ENCODE data around the gene UBN1.
"Not testable (repeated sequence)": the region's sequence is repeated elsewhere in the genome, so short reads cannot be mapped to it uniquely, and the experiment has no call there.

The UBN1 gene

GRCh38 chr16:4893103-4893862 is 46.0 kb downstream of the UBN1 start:
- no peak overlapping the region for H3K9ac ChIP-seq (ENCODE audit: low read length)

GRCh38 chr16:4894276-4895150 is 47.2 kb downstream of the UBN1 start:
- H3K27me3 ChIP-seq (ENCODE audit: control insufficient read depth, insufficient read depth, low read length), result no peaks in the 10 kb centered on the region
- H3K9ac ChIP-seq (ENCODE audit: low read length), result no peak overlapping the region
- H3K9me3 ChIP-seq (ENCODE audit: control insufficient read depth, low read length), result no peaks in the 10 kb centered on the region
- H3K4me3 ChIP-seq (ENCODE audit: low read length), result no peak overlapping the region
- H3K4me1 ChIP-seq (ENCODE audit: control insufficient read depth, insufficient read depth, low read length), result no peaks in the 10 kb centered on the region
- H3K36me3 ChIP-seq (ENCODE audit: control insufficient read depth, insufficient read depth, low read length), result no peaks in the 10 kb centered on the region

More at GRCh38 chr16:4893103-4893862, 46.0 kb downstream of the UBN1 start:
- Histone ChIP-seq H3K9me3 (ENCODE audit: control insufficient read depth, low read length) (no peaks in the 10 kb centered on the region), H3K27me3 (ENCODE audit: control insufficient read depth, insufficient read depth, low read length) (no peaks in the 10 kb centered on the region), H3K4me3 (ENCODE audit: low read length) (no peak overlapping the region), H3K36me3 (ENCODE audit: control insufficient read depth, insufficient read depth, low read length) (peaks cover 4% of the 10 kb centered on the region), H3K4me1 (ENCODE audit: control insufficient read depth, insufficient read depth, low read length) (no peaks in the 10 kb centered on the region)

- Histone ChIP-seq H3K9me3 (ENCODE audit: control insufficient read depth, low read length) (no peaks in the 10 kb centered on the region), H3K4me3 (ENCODE audit: low read length) (no peak overlapping the region), H3K27me3 (ENCODE audit: control insufficient read depth, insufficient read depth, low read length) (no peaks in the 10 kb centered on the region), H3K36me3 (ENCODE audit: control insufficient read depth, insufficient read depth, low read length) (no peaks in the 10 kb centered on the region), H3K9ac (ENCODE audit: low read length) (no peak overlapping the region), H3K4me1 (ENCODE audit: control insufficient read depth, insufficient read depth, low read length) (no peaks in the 10 kb centered on the region)
These were observed 48.1 kb downstream of the UBN1 start for GRCh38 chr16:4895366-4895765.

- not testable (repeated sequence) for H3K36me3 ChIP-seq (ENCODE audit: control insufficient read depth, insufficient read depth, low read length); H3K27me3 ChIP-seq (ENCODE audit: control insufficient read depth, insufficient read depth, low read length)
These were observed 49.5 kb downstream of the UBN1 start for GRCh38 chr16:4896761-4897160.

GRCh38 chr16:4897328-4897727 is 50.0 kb downstream of the UBN1 start:
- H3K36me3 ChIP-seq (ENCODE audit: control insufficient read depth, insufficient read depth, low read length), result no peaks in the 10 kb centered on the region
- no peaks in the 10 kb centered on the region for H3K9me3 ChIP-seq (ENCODE audit: control insufficient read depth, low read length)
- no peaks in the 10 kb centered on the region for H3K4me1 ChIP-seq (ENCODE audit: control insufficient read depth, insufficient read depth, low read length)
- H3K4me3 ChIP-seq (ENCODE audit: low read length), result no peak overlapping the region
- no peak overlapping the region for H3K9ac ChIP-seq (ENCODE audit: low read length)
- no peaks in the 10 kb centered on the region for H3K27me3 ChIP-seq (ENCODE audit: control insufficient read depth, insufficient read depth, low read length)

More at GRCh38 chr16:4896761-4897160, 49.5 kb downstream of the UBN1 start:
- not testable (repeated sequence) for H3K9ac ChIP-seq (ENCODE audit: low read length); H3K9me3 ChIP-seq (ENCODE audit: control insufficient read depth, low read length); H3K4me1 ChIP-seq (ENCODE audit: control insufficient read depth, insufficient read depth, low read length); H3K4me3 ChIP-seq (ENCODE audit: low read length)

- no peaks in the 10 kb centered on the region for H3K4me1 ChIP-seq (ENCODE audit: control insufficient read depth, insufficient read depth, low read length)
- no peak overlapping the region for H3K4me3 ChIP-seq (ENCODE audit: low read length)
- H3K27me3 ChIP-seq (ENCODE audit: control insufficient read depth, insufficient read depth, low read length), result no peaks in the 10 kb centered on the region
- no peaks in the 10 kb centered on the region for H3K36me3 ChIP-seq (ENCODE audit: control insufficient read depth, insufficient read depth, low read length)
- H3K9me3 ChIP-seq (ENCODE audit: control insufficient read depth, low read length), result no peaks in the 10 kb centered on the region
- no peak overlapping the region for H3K9ac ChIP-seq (ENCODE audit: low read length)
These were observed 51.7 kb downstream of the UBN1 start for GRCh38 chr16:4898811-4899473.

- H3K27me3 ChIP-seq (ENCODE audit: control insufficient read depth, insufficient read depth, low read length), result no peaks in the 10 kb centered on the region
- H3K9ac ChIP-seq (ENCODE audit: low read length), result no peak overlapping the region
- H3K4me3 ChIP-seq (ENCODE audit: low read length), result no peak overlapping the region
- H3K9me3 ChIP-seq (ENCODE audit: control insufficient read depth, low read length), result no peaks in the 10 kb centered on the region
- H3K36me3 ChIP-seq (ENCODE audit: control insufficient read depth, insufficient read depth, low read length), result no peaks in the 10 kb centered on the region
- H3K4me1 ChIP-seq (ENCODE audit: control insufficient read depth, insufficient read depth, low read length), result no peaks in the 10 kb centered on the region
These were observed 52.2 kb downstream of the UBN1 start for GRCh38 chr16:4899474-4899846.

GRCh38 chr16:4900036-4900435 is 52.8 kb downstream of the UBN1 start:
- H3K9me3 ChIP-seq (ENCODE audit: control insufficient read depth, low read length), result no peaks in the 10 kb centered on the region
- H3K9ac ChIP-seq (ENCODE audit: low read length), result no peak overlapping the region
- no peak overlapping the region for H3K4me3 ChIP-seq (ENCODE audit: low read length)
- no peaks in the 10 kb centered on the region for H3K4me1 ChIP-seq (ENCODE audit: control insufficient read depth, insufficient read depth, low read length)
- H3K36me3 ChIP-seq (ENCODE audit: control insufficient read depth, insufficient read depth, low read length), result no peaks in the 10 kb centered on the region
- H3K27me3 ChIP-seq (ENCODE audit: control insufficient read depth, insufficient read depth, low read length), result no peaks in the 10 kb centered on the region

- Histone ChIP-seq H3K36me3 (ENCODE audit: control insufficient read depth, insufficient read depth, low read length) (no peaks in the 10 kb centered on the region), H3K4me1 (ENCODE audit: control insufficient read depth, insufficient read depth, low read length) (no peaks in the 10 kb centered on the region), H3K9ac (ENCODE audit: low read length) (no peak overlapping the region), H3K4me3 (ENCODE audit: low read length) (no peak overlapping the region), H3K9me3 (ENCODE audit: control insufficient read depth, low read length) (no peaks in the 10 kb centered on the region), H3K27me3 (ENCODE audit: control insufficient read depth, insufficient read depth, low read length) (no peaks in the 10 kb centered on the region)
These were observed 53.5 kb downstream of the UBN1 start for GRCh38 chr16:4900750-4901149.

GRCh38 chr16:4902038-4902437 is 54.8 kb downstream of the UBN1 start:
- no peak overlapping the region for H3K4me3 ChIP-seq (ENCODE audit: low read length)
- H3K27me3 ChIP-seq (ENCODE audit: control insufficient read depth, insufficient read depth, low read length), result no peaks in the 10 kb centered on the region
- H3K4me1 ChIP-seq (ENCODE audit: control insufficient read depth, insufficient read depth, low read length), result no peaks in the 10 kb centered on the region
- H3K9me3 ChIP-seq (ENCODE audit: control insufficient read depth, low read length), result no peaks in the 10 kb centered on the region
- H3K9ac ChIP-seq (ENCODE audit: low read length), result no peak overlapping the region
- H3K36me3 ChIP-seq (ENCODE audit: control insufficient read depth, insufficient read depth, low read length), result no peaks in the 10 kb centered on the region

GRCh38 chr16:4904108-4904941 is 57.0 kb downstream of the UBN1 start:
- H3K9ac ChIP-seq (ENCODE audit: low read length), result no peak overlapping the region
- no peak overlapping the region for H3K4me3 ChIP-seq (ENCODE audit: low read length)
- no peaks in the 10 kb centered on the region for H3K36me3 ChIP-seq (ENCODE audit: control insufficient read depth, insufficient read depth, low read length)
- no peaks in the 10 kb centered on the region for H3K4me1 ChIP-seq (ENCODE audit: control insufficient read depth, insufficient read depth, low read length)
- H3K9me3 ChIP-seq (ENCODE audit: control insufficient read depth, low read length), result no peaks in the 10 kb centered on the region
- no peaks in the 10 kb centered on the region for H3K27me3 ChIP-seq (ENCODE audit: control insufficient read depth, insufficient read depth, low read length)
